T-helper 2 cell treated with Interferon-gamma antibody and Interleukin-4, amounts not matched to agents 100 ng/mL and 5 ng/mL, for 36 hours (primary cell): Measurements from ENCODE around the gene SERPINA3. TPM values are rescaled to one million over a fixed set of nuclear protein-coding genes. Genes with fewer than 3 reads are reported as not detected.
"Not testable (repeated sequence)": the region's sequence is repeated elsewhere in the genome, so short reads cannot be mapped to it uniquely, and the experiment has no call there.

Experiments
- intact Hi-C: fragments of 100-400 bp; cut with micrococcal nuclease; formaldehyde crosslinking; loops from one replicate; pipeline ENCODE4 v1.15.1; 2023
- total RNA-seq: library from RNA; stranded (reverse); gene quantifications from 2 replicates; pipeline ENCODE4 v1.2.3, GENCODE V29; 2022

The SERPINA3 gene
- total RNA-seq, 1 donor from 2014 or later = not detected

- intact Hi-C loops = no loop called here
Observed at GRCh38 chr14:94631050-94631449, 18.9 kb downstream of the SERPINA3 start.

DNA sequence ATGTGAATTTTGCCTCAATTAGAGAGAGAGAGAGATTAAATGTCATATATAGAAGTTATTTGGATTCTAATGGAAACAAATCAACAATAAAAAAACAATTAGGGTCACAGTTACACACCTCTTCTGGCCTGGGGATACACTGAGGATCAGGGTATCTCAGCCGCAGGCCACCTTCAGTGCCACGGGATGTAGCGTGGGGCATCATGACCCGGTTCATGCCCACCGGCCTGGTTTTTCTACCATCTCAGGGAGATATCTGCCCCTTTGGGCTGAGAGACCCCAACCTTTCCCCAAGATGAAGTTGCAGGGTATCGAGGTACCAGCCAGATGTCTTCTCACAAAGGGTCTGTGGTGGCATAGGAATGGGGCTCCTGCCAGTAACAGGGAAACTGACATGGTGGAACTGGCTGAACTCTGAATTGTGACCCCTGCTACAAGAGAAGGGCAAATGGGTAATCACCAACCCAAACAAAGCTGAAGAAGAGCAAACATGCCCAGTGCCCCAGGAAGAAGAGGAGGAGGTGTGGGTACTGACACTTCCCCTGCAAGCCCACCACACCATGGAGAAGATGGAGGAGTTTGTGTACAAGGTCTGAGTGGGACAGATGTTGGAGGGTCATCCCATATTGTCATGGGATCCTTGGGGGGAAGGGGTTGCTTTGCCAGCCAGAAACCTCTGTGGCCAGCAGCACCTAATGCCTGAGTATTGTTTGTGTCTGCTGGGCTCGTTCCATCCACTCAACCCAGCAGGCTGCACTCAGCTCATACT is 19.5 kb downstream of the SERPINA3 start:
- intact Hi-C loops = no loop called here

DNA sequence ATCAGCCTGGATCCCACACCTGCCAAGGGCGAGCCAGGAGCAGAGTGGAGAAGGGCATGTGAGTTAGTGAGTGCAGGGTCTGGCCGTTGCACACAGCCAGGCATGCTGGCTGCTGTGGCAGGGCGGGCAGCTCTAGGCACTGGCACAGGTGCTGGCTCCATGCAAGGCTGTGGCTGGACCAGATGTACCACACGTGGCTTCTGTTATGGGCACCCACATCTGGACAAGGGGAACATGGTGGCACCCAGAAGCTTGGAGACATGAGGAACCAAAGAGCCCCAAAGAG is 20.1 kb downstream of the SERPINA3 start:
- intact Hi-C loops = no loop called here

DNA sequence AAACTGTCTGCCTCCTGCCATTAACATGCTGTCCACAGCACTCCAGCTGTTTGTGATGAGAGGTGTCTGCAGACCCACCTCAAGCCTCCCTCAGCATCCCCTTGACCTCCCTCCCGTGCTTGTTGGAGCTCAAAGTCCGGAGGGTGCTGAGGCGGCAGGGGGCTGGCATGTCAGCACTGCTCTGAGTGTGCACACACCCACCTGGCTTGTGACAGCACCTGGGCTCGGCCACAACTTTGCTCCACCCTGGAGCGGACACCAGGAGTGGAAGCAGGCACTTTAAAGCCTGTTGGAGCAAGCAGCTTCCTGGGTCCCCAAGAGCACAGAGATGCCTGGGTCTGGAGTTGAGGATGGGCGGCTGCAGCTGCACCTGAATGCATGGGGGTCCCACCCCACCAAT is 20.9 kb downstream of the SERPINA3 start:
- intact Hi-C loops = no loop called here

GRCh38 chr14:94635154-94635553 is 23.0 kb downstream of the SERPINA3 start:
- intact Hi-C loops = no loop called here

- intact Hi-C loops = no loop called here
Observed at GRCh38 chr14:94636744-94637412, 24.7 kb downstream of the SERPINA3 start.

DNA sequence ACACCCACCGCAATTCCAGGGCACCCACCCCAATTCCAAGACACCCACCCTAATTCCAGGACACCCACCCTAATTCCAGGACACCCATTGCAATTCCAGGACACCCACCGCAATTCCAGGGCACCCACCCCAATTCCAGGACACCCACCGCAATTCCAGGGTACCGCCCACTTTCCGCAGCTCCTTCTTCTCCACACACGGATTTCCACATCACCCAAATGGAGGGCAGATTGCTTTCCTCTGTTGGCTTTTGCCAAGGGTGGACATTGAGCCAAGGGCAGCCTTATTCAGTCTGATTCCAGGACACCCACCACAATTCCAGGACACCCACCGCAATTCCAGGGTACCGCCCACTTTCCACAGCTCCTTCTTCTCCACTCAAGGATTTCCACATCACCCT is 25.6 kb downstream of the SERPINA3 start:
- intact Hi-C loops = not testable (repeated sequence)

- intact Hi-C loops = no loop called here
Observed at GRCh38 chr14:94638339-94638738, 26.1 kb downstream of the SERPINA3 start.

GRCh38 chr14:94638961-94639817 is 27.0 kb downstream of the SERPINA3 start:
- intact Hi-C loops = no loop called here

DNA sequence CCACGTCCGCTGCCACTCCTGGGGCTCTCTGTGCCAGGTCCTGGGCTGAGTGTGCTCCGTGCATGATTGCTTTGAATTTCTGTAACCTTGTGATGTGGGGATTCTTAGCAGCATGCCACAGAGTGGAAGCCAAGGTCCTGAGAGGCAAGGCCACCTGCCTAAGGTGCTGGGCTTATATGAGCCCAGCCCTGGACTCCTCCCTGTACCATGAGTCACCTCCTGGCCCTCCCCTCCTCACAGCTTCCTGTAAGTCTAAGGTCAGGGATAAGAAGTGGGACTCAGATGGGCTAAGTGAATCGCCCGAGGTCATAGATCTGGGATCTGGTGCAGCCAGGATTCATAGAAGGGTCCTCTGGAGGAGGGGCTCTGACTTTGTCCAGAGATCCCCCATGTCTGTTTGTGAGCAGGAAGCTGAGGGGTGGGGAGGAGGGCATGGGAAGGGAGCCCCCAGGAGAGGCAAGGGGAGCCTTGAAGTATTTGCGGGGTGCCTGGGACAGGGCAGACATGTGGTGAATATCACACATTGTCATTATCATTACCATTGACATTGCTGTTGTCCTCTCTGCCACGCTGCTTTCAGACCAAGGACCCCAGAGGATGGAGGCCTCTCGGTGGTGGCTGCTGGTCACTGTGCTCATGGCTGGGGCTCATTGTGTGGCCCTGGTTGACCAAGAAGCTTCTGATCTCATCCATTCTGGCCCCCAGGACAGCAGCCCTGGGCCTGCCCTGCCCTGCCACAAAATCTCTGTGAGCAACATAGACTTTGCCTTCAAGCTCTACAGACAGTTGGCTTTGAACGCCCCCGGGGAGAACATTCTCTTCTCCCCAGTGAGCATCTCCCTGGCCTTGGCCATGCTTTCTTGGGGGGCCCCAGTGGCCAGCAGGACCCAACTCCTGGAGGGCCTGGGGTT is 28.8 kb downstream of the SERPINA3 start:
- intact Hi-C loops = no loop called here

GRCh38 chr14:94641632-94641955 is 29.4 kb downstream of the SERPINA3 start:
- intact Hi-C loops = no loop called here

DNA sequence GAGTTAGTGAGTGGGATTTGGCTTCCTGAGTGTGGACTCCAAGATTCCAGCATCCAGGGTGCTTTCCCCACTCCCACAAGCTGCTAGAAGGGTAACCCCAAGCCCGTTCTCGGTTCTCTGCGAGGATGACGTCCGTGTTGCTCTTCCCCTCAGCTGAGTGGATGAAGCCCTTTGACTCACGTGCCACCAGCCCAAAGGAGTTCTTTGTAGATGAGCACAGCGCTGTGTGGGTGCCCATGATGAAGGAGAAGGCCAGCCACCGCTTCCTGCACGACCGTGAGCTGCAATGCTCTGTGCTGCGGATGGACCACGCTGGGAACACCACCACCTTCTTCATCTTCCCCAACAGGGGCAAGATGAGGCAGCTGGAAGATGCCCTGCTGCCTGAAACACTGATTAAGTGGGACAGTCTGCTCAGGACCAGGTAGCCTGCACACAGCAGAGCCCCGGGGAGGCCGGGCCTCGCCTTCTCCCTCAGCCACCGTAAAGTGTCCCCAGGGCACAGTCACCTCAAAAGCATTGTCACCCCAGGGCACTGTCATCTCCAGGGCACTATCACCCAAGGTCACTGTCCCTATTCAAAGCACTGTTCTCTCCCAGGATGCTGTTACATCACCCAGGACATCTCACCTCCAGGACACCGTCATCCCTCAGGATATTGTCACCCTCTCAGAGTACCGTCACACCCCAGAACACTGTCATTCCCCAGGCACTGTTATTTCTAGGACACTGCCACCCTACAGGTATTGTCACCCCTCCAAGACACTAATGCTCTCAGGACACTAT is 31.3 kb downstream of the SERPINA3 start:
- intact Hi-C loops = no loop called here

DNA sequence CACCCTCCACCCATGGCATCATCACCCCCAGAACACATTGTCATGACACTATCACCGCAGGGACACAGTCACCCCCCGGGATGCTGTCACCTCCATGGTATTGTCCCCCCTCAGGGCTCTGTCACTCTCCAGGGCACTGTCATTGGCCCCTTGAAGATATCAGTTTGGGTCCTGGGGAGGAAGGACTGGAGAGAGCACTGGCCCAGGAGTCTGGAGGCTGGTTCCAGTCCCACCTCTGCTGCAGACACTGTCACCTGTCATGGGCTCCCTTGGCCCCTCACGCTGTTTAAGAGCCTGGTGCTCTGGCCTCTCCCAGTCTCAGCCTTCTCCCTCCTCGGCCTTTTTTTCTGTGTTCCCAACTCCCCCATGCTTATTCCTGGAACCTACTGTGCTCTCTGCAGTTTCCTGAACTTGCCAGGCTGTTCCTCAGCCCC is 31.9 kb downstream of the SERPINA3 start:
- intact Hi-C loops = no loop called here

DNA sequence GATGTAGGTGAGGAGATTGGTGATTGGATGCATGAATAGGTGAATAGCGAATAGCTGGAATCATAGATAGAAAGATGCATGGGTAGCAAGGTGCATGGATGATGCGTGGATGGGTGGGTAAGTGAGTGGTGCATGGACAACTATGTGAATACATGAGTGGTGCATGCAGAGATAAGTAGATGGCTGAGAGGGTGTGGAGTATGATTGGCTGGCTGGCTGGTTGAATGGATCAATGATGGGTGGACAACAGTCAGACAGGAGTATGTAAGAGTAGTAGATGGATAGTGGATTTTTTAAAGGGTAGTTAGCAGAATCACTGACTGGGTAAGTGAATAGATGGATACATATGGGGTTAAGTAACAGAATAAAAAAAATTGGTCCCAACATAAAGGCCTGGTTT is 33.9 kb downstream of the SERPINA3 start:
- intact Hi-C loops = no loop called here

DNA sequence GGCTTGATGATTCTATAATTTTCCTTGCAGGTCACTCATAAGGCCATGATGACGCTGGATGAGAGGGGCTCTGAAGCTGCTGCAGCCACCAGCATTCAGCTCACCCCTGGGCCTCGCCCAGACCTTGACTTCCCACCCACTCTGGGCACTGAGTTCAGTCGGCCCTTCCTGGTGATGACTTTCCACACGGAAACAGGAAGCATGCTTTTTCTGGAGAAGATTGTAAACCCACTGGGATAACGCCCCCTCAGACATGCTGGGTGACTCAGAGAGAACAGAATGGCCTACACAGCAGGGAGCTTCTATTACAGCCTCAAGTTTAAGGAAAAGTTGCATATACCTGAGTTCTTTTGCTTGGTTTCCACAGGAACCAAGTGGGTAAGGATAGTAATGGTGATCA is 34.3 kb downstream of the SERPINA3 start:
- intact Hi-C loops = no loop called here

DNA sequence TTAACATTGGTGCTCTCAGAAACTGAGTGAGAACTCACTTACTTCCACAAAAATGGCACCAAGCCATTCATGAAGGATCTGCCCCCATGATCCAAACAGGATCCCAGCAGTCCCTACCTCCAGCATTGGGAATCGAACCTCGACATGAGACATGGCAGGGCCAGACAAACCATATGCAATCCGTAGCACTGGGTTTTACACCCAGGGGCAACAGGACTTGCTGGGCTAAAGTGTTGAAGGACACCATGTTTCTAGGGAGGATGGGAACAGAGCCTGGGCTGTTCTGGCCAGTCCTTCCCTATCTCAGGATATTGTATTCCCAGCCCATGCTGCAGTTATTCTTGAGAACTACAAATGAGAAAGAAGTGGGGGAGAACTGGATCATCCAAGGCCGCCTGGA is 36.6 kb downstream of the SERPINA3 start:
- intact Hi-C loops = no loop called here

DNA sequence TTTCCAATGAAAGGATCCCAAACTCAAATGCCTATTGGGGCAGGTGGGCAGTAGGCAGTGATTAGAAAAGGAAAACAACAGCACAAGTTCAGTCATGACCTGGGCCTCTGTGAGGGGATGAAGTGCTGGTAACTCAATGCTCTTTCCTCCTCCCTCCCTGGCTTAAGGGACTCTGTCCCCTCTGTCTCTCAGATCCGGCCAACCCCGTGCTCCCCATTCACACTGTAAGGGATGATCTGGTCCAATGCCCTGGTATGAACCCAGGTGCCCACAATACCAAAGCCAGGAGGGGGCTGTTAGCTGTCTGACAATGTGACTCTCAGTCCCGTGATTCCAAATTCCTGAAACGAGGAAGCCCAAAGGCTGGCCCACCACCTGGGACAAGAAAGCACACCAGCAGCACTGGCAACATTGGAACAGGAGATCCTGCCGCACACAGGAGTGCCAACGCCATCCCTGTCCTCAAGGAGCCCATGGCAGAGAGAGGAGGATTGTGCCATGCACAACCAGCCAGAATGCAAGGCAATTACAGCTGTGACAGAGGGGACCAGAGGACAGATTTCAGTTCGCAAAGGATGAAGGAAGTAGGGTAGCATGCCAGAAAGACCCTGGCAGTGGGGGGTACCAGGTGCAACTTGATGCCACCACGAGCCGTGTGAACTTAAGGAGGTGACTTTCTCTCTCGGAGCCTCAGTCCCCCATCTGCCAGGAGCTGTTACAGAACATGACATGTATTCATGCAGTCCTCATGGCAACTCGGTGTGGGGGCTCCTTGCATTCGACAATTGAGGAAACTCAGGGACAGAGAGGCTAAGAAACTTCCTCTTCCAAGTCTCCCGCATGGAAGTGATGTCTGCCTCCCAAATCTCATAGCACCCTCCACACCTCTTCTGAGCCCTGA is 37.6 kb downstream of the SERPINA3 start:
- intact Hi-C loops = no loop called here

GRCh38 chr14:94650444-94650775 is 38.2 kb downstream of the SERPINA3 start:
- intact Hi-C loops = no loop called here
